Measurements from ENCODE around the gene RNASE8.

DNA sequence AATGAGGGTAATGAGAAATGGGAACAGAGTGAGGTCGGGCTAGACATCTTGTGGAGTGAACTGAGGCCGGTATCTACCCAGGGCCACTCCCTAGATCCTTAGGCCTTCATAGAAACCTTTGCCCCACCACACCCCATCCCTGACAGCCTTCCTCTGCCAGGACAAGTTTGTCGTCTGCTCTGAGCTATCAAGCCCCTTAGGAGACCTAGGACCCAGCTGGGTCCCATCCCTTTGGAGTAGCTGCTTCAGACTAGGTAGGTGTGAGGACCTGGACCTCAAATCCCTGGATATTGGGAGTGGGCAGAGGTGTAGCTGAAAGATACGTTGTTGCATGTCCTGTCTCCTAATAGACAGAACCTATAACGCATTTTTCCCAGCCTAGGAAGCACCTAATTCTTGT is 43.3 kb downstream of the RNASE8 start, which contains the start of gene TMEM253:
- TF ChIP-seq, protein P1, sequence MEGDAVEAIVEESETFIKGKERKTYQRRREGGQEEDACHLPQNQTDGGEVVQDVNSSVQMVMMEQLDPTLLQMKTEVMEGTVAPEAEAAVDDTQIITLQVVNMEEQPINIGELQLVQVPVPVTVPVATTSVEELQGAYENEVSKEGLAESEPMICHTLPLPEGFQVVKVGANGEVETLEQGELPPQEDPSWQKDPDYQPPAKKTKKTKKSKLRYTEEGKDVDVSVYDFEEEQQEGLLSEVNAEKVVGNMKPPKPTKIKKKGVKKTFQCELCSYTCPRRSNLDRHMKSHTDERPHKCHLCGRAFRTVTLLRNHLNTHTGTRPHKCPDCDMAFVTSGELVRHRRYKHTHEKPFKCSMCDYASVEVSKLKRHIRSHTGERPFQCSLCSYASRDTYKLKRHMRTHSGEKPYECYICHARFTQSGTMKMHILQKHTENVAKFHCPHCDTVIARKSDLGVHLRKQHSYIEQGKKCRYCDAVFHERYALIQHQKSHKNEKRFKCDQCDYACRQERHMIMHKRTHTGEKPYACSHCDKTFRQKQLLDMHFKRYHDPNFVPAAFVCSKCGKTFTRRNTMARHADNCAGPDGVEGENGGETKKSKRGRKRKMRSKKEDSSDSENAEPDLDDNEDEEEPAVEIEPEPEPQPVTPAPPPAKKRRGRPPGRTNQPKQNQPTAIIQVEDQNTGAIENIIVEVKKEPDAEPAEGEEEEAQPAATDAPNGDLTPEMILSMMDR (IDR thresholded peaks at IDR 0.05), result no peak
- TF ChIP-seq CREM (CRISPR knock-in tag; IDR thresholded peaks at IDR 0.05) (no peak), NR1H2 (CRISPR knock-in tag; IDR thresholded peaks at IDR 0.05) (no peak), ATF1 (CRISPR knock-in tag; IDR thresholded peaks at IDR 0.05) (no peak), SP1 (CRISPR knock-in tag; conservative IDR thresholded peaks at IDR 0.05) (no peak), KAT7 (CRISPR knock-in tag; IDR thresholded peaks at IDR 0.05; ENCODE audit: borderline replicate concordance) (no peak)
- TF ChIP-seq, protein P2, sequence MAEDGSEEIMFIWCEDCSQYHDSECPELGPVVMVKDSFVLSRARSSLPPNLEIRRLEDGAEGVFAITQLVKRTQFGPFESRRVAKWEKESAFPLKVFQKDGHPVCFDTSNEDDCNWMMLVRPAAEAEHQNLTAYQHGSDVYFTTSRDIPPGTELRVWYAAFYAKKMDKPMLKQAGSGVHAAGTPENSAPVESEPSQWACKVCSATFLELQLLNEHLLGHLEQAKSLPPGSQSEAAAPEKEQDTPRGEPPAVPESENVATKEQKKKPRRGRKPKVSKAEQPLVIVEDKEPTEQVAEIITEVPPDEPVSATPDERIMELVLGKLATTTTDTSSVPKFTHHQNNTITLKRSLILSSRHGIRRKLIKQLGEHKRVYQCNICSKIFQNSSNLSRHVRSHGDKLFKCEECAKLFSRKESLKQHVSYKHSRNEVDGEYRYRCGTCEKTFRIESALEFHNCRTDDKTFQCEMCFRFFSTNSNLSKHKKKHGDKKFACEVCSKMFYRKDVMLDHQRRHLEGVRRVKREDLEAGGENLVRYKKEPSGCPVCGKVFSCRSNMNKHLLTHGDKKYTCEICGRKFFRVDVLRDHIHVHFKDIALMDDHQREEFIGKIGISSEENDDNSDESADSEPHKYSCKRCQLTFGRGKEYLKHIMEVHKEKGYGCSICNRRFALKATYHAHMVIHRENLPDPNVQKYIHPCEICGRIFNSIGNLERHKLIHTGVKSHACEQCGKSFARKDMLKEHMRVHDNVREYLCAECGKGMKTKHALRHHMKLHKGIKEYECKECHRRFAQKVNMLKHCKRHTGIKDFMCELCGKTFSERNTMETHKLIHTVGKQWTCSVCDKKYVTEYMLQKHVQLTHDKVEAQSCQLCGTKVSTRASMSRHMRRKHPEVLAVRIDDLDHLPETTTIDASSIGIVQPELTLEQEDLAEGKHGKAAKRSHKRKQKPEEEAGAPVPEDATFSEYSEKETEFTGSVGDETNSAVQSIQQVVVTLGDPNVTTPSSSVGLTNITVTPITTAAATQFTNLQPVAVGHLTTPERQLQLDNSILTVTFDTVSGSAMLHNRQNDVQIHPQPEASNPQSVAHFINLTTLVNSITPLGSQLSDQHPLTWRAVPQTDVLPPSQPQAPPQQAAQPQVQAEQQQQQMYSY (CRISPR knock-in tag; IDR thresholded peaks at IDR 0.05), result no peak
- TF ChIP-seq, protein P3, sequence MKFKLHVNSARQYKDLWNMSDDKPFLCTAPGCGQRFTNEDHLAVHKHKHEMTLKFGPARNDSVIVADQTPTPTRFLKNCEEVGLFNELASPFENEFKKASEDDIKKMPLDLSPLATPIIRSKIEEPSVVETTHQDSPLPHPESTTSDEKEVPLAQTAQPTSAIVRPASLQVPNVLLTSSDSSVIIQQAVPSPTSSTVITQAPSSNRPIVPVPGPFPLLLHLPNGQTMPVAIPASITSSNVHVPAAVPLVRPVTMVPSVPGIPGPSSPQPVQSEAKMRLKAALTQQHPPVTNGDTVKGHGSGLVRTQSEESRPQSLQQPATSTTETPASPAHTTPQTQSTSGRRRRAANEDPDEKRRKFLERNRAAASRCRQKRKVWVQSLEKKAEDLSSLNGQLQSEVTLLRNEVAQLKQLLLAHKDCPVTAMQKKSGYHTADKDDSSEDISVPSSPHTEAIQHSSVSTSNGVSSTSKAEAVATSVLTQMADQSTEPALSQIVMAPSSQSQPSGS (CRISPR knock-in tag; IDR thresholded peaks at IDR 0.05; ENCODE audit: borderline replicate concordance, low read depth), result no peak
- TF ChIP-seq, protein P4, sequence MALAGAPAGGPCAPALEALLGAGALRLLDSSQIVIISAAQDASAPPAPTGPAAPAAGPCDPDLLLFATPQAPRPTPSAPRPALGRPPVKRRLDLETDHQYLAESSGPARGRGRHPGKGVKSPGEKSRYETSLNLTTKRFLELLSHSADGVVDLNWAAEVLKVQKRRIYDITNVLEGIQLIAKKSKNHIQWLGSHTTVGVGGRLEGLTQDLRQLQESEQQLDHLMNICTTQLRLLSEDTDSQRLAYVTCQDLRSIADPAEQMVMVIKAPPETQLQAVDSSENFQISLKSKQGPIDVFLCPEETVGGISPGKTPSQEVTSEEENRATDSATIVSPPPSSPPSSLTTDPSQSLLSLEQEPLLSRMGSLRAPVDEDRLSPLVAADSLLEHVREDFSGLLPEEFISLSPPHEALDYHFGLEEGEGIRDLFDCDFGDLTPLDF (CRISPR knock-in tag; IDR thresholded peaks at IDR 0.05), result no peak

Measured in WTC11 (cell line).